OCI-LY1 (cell line): ENCODE results near the gene TLE4.

Source experiments
- EZH2 ChIP-seq: fragments of 200-600 bp; sonication (generic), shearing (Covaris generic); IDR thresholded peaks from 2 replicates; pipeline ENCODE4 v1.8.0; 2017; ENCODE audit warnings: borderline replicate concordance, mixed run types, mild to moderate bottlenecking, antibody characterized with exemption, low read length, moderate library complexity, mixed read lengths
- TF ChIP-seq, protein P1 (sequence below): fragments of 200-600 bp; sonication (generic), shearing (Covaris generic); IDR thresholded peaks from 2 replicates; pipeline ENCODE4 v1.5.1; 2017; ENCODE audit warnings: mild to moderate bottlenecking, antibody characterized with exemption, low read length, moderate library complexity, mixed read lengths

DNA sequence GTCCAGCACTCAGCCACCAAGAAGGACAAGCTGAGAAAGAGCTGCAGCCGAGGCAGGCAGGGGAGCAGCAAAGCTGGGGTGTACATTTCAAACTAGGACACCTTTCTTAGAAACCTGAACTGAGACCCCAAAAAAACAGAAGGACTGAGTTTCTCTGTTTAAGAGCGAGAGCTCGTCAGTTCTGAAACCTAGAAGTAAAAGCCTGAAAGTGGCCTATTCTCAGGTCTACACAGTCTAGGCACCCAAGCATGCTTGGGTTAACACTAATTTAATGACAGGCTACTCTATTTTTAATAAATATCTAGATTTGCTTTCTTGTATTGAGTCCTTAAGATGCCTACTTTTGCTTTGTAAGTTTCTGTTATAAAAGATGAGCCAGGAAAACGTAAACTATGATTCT, 49.0 kb upstream of the TLE4 start:
- TF ChIP-seq, protein P1, sequence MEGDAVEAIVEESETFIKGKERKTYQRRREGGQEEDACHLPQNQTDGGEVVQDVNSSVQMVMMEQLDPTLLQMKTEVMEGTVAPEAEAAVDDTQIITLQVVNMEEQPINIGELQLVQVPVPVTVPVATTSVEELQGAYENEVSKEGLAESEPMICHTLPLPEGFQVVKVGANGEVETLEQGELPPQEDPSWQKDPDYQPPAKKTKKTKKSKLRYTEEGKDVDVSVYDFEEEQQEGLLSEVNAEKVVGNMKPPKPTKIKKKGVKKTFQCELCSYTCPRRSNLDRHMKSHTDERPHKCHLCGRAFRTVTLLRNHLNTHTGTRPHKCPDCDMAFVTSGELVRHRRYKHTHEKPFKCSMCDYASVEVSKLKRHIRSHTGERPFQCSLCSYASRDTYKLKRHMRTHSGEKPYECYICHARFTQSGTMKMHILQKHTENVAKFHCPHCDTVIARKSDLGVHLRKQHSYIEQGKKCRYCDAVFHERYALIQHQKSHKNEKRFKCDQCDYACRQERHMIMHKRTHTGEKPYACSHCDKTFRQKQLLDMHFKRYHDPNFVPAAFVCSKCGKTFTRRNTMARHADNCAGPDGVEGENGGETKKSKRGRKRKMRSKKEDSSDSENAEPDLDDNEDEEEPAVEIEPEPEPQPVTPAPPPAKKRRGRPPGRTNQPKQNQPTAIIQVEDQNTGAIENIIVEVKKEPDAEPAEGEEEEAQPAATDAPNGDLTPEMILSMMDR, result no peak
- no peak for TF ChIP-seq EZH2
